ENCODE results near the gene MLLT10. TPM values are rescaled to one million over a fixed set of nuclear protein-coding genes. Genes with fewer than 3 reads are reported as not detected.

Gene MLLT10
- total RNA-seq, 1 experiment from 2014 or later: 72.3 TPM

GRCh38 chr10:21495002-21495751, 38.9 kb upstream of the MLLT10 start:
- no peaks in the 10 kb centered on the region for H3K9me3 ChIP-seq (ENCODE audit: control insufficient read depth, low read depth, low read length)
- 0 out of 2 replicates have a peak, but pooled peaks cover 4% of the 10 kb centered on the region for H3K4me1 ChIP-seq (ENCODE audit: insufficient read depth, low read length)
- no peak overlapping the region for H3K27ac ChIP-seq (ENCODE audit: insufficient read length, low read depth, low read length)
- H2BK5ac ChIP-seq (ENCODE audit: insufficient read length, low read length): no peak overlapping the region
- no peak overlapping the region for H3K23ac ChIP-seq (ENCODE audit: insufficient read length, low read depth, low read length)
- WGBS (ENCODE audit: extremely low coverage, insufficient read length, low lambda C conversion rate): no CpG with 5 or more reads among the region's 42 CpGs
- peak overlapping the region; percentile 34 to 68 (median 52); a peak in 4 of 7 replicates for H3K27ac Mint-ChIP-seq
- H3K27me3 ChIP-seq (ENCODE audit: insufficient read depth, low read length): peaks cover 19% of the 10 kb centered on the region; the same call in 1 of the 2 replicates
- H3K36me3 Mint-ChIP-seq (ENCODE audit: insufficient read depth in 1 of 3, low read depth in 3 of 3): peaks cover 2 to 13% (median 9%) of the 10 kb centered on the region in 3 experiments; a peak in 5 of 7 replicates
- peak overlapping the region; percentile 78 to 88 for H3K4me3 Mint-ChIP-seq
- H3K27me3 Mint-ChIP-seq (ENCODE audit: low read depth): peaks cover 28% of the 10 kb centered on the region
- no peak overlapping the region for H4K91ac ChIP-seq (ENCODE audit: insufficient read length, low read depth, low read length)
- peaks cover 37% of the 10 kb centered on the region for H3K23me2 ChIP-seq (ENCODE audit: insufficient read length, low read depth, low read length, poor library complexity, severe bottlenecking)
- H4K20me1 ChIP-seq (ENCODE audit: control insufficient read depth, insufficient read depth, insufficient read length): no peaks in the 10 kb centered on the region
- DNase-seq: no peak
- no peaks in the 10 kb centered on the region for H3K79me1 ChIP-seq (ENCODE audit: insufficient read depth, low read depth, low read length, poor library complexity, severe bottlenecking)
- no peak overlapping the region for H3T11ph ChIP-seq (ENCODE audit: low read length)
- no peak overlapping the region for H4K8ac ChIP-seq (replicated peaks; ENCODE audit: insufficient read length, low read depth, low read length)
- H3K79me2 ChIP-seq (ENCODE audit: insufficient read depth, low read length): no peaks in the 10 kb centered on the region
- peaks cover 37 to 48% of the 10 kb centered on the region in 2 experiments for H3K4me1 Mint-ChIP-seq
- H3K9ac ChIP-seq (ENCODE audit: extremely low read depth, insufficient read length, low read length): peak overlapping the region; percentile 10
- H4K5ac ChIP-seq (ENCODE audit: insufficient read length, low read depth, low read length): no peak overlapping the region
- H3K4ac ChIP-seq (ENCODE audit: low read depth, low read length): no peak overlapping the region
- no peak overlapping the region for H2BK12ac ChIP-seq (ENCODE audit: insufficient read length, low read depth, low read length)
- H2BK15ac ChIP-seq (ENCODE audit: low read depth, low read length): no peak overlapping the region; the same call in 1 of the 2 replicates
- H2BK20ac ChIP-seq (ENCODE audit: low read depth, low read length, poor library complexity, severe bottlenecking): no peak overlapping the region
- H2BK120ac ChIP-seq (ENCODE audit: low read depth, low read length, poor library complexity, severe bottlenecking): no peak overlapping the region
- H2AFZ ChIP-seq (ENCODE audit: low read length): no peak overlapping the region
- no peak for TF ChIP-seq CTCF (conservative IDR thresholded peaks at IDR 0.05)
- H3K18ac ChIP-seq (ENCODE audit: insufficient read length, low read depth, low read length): peak overlapping the region; percentile 63
- peak overlapping the region; percentile 55; the same call in 1 of the 2 replicates for H3K14ac ChIP-seq (ENCODE audit: insufficient read depth, low read length)
- H3K4me2 ChIP-seq (ENCODE audit: insufficient read depth, insufficient read length, low read length): peak overlapping the region; percentile 70
- H3K56ac ChIP-seq (ENCODE audit: insufficient read length, low read depth, low read length): no peak overlapping the region
- no peak overlapping the region for H2AK5ac ChIP-seq (ENCODE audit: insufficient read length, low read length)
- H3K9me3 Mint-ChIP-seq: no peaks in the 10 kb centered on the region; a peak in 1 of 5 replicates
